HUES6 (cell line): ENCODE data around the gene HAUS6.
A peak's percentile ranks its signal among the peaks of the same experiment; 100 is the strongest.

Experiments
- H3K27ac ChIP-seq: 2 replicates; pipeline ENCODE4 v1.7.0; 2013; ENCODE audit warnings: low read depth, mild to moderate bottlenecking, low read length, inconsistent platforms
- H3K27me3 ChIP-seq: 2 replicates; pipeline ENCODE4 v1.6.1; 2013; ENCODE audit warnings: low read length; ENCODE audit not compliant: control insufficient read depth, insufficient read depth
- H3K36me3 ChIP-seq: 2 replicates; pipeline ENCODE4 v1.6.1; 2013; ENCODE audit warnings: low read length; ENCODE audit not compliant: control insufficient read depth, insufficient read depth
- H3K4me1 ChIP-seq: 2 replicates; pipeline ENCODE4 v1.6.1; 2013; ENCODE audit warnings: low read length; ENCODE audit not compliant: control insufficient read depth, insufficient read depth
- H3K4me3 ChIP-seq: 2 replicates; pipeline ENCODE4 v1.5.1; 2013; ENCODE audit warnings: low read depth, low read length
- H3K9ac ChIP-seq: one replicate; pipeline ENCODE4 v1.6.1; 2013; ENCODE audit warnings: mild to moderate bottlenecking, low read length
- H3K9me3 ChIP-seq: 2 replicates; pipeline ENCODE4 v1.6.1; 2013; ENCODE audit warnings: low read depth, low read length; ENCODE audit not compliant: control insufficient read depth, insufficient read depth

HAUS6 gene

GRCh38 chr9:19085295-19085694, 17.4 kb downstream of the HAUS6 start:
- no peaks in the 10 kb centered on the region for H3K9me3 ChIP-seq
- peaks cover 96% of the 10 kb centered on the region for H3K36me3 ChIP-seq
- no peak overlapping the region for H3K4me3 ChIP-seq
- no peak overlapping the region for H3K9ac ChIP-seq
- no peaks in the 10 kb centered on the region for H3K27me3 ChIP-seq
- no peaks in the 10 kb centered on the region for H3K4me1 ChIP-seq
- no peak overlapping the region for H3K27ac ChIP-seq

- no peaks in the 10 kb centered on the region for H3K4me1 ChIP-seq
- H3K4me3 ChIP-seq = no peak overlapping the region
- H3K36me3 ChIP-seq = peaks cover 91% of the 10 kb centered on the region
- no peak overlapping the region for H3K9ac ChIP-seq
- H3K27ac ChIP-seq = no peak overlapping the region
- H3K27me3 ChIP-seq = no peaks in the 10 kb centered on the region
- no peaks in the 10 kb centered on the region for H3K9me3 ChIP-seq
Observed at GRCh38 chr9:19074836-19075235, 27.9 kb downstream of the HAUS6 start.

- peaks cover 91% of the 10 kb centered on the region for H3K36me3 ChIP-seq
- H3K27me3 ChIP-seq = no peaks in the 10 kb centered on the region
- H3K9ac ChIP-seq = no peak overlapping the region
- no peaks in the 10 kb centered on the region for H3K4me1 ChIP-seq
- H3K9me3 ChIP-seq = no peaks in the 10 kb centered on the region
- no peak overlapping the region for H3K4me3 ChIP-seq
- no peak overlapping the region for H3K27ac ChIP-seq
Observed at GRCh38 chr9:19074229-19074628, 28.5 kb downstream of the HAUS6 start.

GRCh38 chr9:19057033-19057432, 45.7 kb downstream of the HAUS6 start:
- no peak overlapping the region for H3K9ac ChIP-seq
- no peak overlapping the region for H3K4me3 ChIP-seq
- H3K9me3 ChIP-seq = no peaks in the 10 kb centered on the region
- peaks cover 61% of the 10 kb centered on the region for H3K36me3 ChIP-seq
- no peaks in the 10 kb centered on the region for H3K27me3 ChIP-seq
- H3K27ac ChIP-seq = no peak overlapping the region
- no peaks in the 10 kb centered on the region; the same call in 1 of the 2 replicates for H3K4me1 ChIP-seq

- no peaks in the 10 kb centered on the region for H3K27me3 ChIP-seq
- H3K36me3 ChIP-seq = peaks cover 4% of the 10 kb centered on the region; the same call in 1 of the 2 replicates
- H3K27ac ChIP-seq = no peak overlapping the region
- H3K9ac ChIP-seq = peak overlapping the region; percentile 89
- peak overlapping the region; percentile 85 for H3K4me3 ChIP-seq
- H3K9me3 ChIP-seq = no peaks in the 10 kb centered on the region
- peaks cover 3% of the 10 kb centered on the region; the same call in 1 of the 2 replicates for H3K4me1 ChIP-seq
Observed at GRCh38 chr9:19050637-19051591, 51.8 kb downstream of the HAUS6 start.

GRCh38 chr9:19049917-19050636, 52.6 kb downstream of the HAUS6 start:
- Histone ChIP-seq H3K9me3 (no peaks in the 10 kb centered on the region), H3K27ac (no peak overlapping the region), H3K4me1 (peaks cover 3% of the 10 kb centered on the region; the same call in 1 of the 2 replicates), H3K9ac (peak overlapping the region; percentile 89), H3K36me3 (no peaks in the 10 kb centered on the region), H3K27me3 (no peaks in the 10 kb centered on the region), H3K4me3 (peak overlapping the region; percentile 85)

GRCh38 chr9:19048966-19049916, 53.5 kb downstream of the HAUS6 start, which contains the start of gene RRAGA:
Gene RRAGA (plus strand): TSS chr9:19049427. CDS start chr9:19049660, 233 bp downstream.
- Histone ChIP-seq H3K4me3 (peak within 1 kb of the TSS; percentile 85), H3K4me1 (peaks cover 3% of the 10 kb centered on the region; the same call in 1 of the 2 replicates), H3K9ac (peak within 1 kb of the TSS; percentile 89), H3K27ac (peak within 1 kb of the TSS; percentile 81), H3K27me3 (no peaks in the 10 kb centered on the region), H3K36me3 (no peaks in the 10 kb centered on the region), H3K9me3 (no peaks in the 10 kb centered on the region)

GRCh38 chr9:19036611-19037010, 66.1 kb downstream of the HAUS6 start:
- peaks cover 10% of the 10 kb centered on the region for H3K9me3 ChIP-seq
- no peak overlapping the region for H3K9ac ChIP-seq
- no peaks in the 10 kb centered on the region for H3K36me3 ChIP-seq
- H3K27ac ChIP-seq = no peak overlapping the region
- no peaks in the 10 kb centered on the region for H3K27me3 ChIP-seq
- no peak overlapping the region for H3K4me3 ChIP-seq
- H3K4me1 ChIP-seq = no peaks in the 10 kb centered on the region

- Histone ChIP-seq H3K9ac (no peak within 1 kb of the TSS), H3K36me3 (no peaks in the 10 kb centered on the region), H3K9me3 (peaks cover 10% of the 10 kb centered on the region), H3K4me3 (no peak within 1 kb of the TSS), H3K4me1 (no peaks in the 10 kb centered on the region), H3K27me3 (no peaks in the 10 kb centered on the region), H3K27ac (no peak within 1 kb of the TSS)
Observed at GRCh38 chr9:19033015-19033414, 69.7 kb downstream of the HAUS6 start, which contains the start of gene SAXO1. Gene SAXO1 (minus strand): TSS chr9:19033209. CDS start chr9:19032908, 301 bp downstream.

GRCh38 chr9:19032406-19032805, 70.3 kb downstream of the HAUS6 start:
- Histone ChIP-seq H3K9ac (no peak overlapping the region), H3K27ac (no peak overlapping the region), H3K9me3 (peaks cover 10% of the 10 kb centered on the region), H3K27me3 (no peaks in the 10 kb centered on the region), H3K4me1 (no peaks in the 10 kb centered on the region), H3K4me3 (no peak overlapping the region), H3K36me3 (no peaks in the 10 kb centered on the region)
